ENCODE measurements around the gene MGARP. TPM values are rescaled to one million over a fixed set of nuclear protein-coding genes. Genes with fewer than 3 reads are reported as not detected.
"Not testable (repeated sequence)": the region's sequence is repeated elsewhere in the genome, so short reads cannot be mapped to it uniquely, and the experiment has no call there.

MGARP gene
- total RNA-seq (10 to 100 TPM; 11.4 to 26.1 (median 18.3) TPM), polyA plus RNA-seq (100 to 1,000 TPM in 1 of 2 donors, 10 to 100 TPM in 1; 22.9 to 108 TPM)
- long read RNA-seq, donor 1, transcript MGARP-201 (4 exons, 1,339 nt) = major isoform, 69 of 73 reads
- long read RNA-seq, donor 1, partial matches to known transcripts = 0 of 73 reads
- long read RNA-seq, donor 1, other reads (novel, unspliced or antisense) = 4 of 73 reads
- long read RNA-seq, donor 2, transcript MGARP-201 (4 exons, 1,339 nt) = major isoform, 37 of 37 reads
- long read RNA-seq, donor 2, partial matches to known transcripts = 0 of 37 reads
- long read RNA-seq, donor 2, other reads (novel, unspliced or antisense) = 0 of 37 reads
- long read RNA-seq, donor 3, transcript MGARP-201 (4 exons, 1,339 nt) = major isoform, 14 of 16 reads
- long read RNA-seq, donor 3, partial matches to known transcripts = 0 of 16 reads
- long read RNA-seq, donor 3, other reads (novel, unspliced or antisense) = 2 of 16 reads

DNA sequence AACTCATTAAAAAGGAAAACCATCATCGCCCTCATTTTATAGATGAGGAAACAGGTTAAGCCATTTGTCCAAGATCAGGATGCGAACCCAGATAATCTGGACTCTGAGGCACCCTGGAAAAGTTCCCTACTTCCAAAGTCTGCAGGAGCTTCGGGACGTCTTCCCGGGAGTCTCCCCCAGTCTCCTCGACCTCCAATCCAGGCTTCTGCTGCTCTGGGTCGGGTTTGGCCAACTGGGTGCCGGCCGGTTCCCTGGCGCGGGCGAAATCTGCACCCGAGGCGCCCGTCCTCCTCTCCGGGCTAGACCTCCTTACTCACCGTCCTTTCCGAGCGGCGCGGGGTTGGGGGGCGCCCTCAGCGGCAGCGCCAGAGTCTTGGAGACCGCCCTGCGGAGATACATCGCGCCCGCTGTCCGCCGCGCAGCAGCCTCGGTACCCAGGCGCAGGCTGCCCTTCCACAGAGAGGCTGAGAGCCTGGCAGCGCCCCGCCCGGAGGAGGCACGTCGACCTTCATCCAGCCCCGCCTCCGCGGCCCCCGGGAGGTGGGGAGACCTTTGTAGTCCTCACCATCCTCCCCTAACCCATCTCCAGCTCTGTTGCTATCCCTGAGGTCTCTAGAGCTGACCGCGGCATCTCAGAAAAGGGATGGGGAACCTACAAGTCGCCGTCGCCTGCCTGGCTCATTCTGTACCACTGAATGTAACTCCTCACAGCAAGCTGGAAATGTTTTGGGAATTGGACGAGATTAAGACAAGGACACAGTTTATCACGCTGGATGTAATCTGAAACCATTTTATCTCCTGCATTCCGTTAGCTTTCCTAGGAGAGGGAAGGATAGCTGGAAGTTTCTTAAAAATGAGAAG, at the start of gene MGARP:
TSS of gene MGARP (minus strand) at position 466 of the 861 bp plus-strand sequence. CDS start at position 399, 67 bp downstream.
- H3K36me3 ChIP-seq = no peaks in the 10 kb centered on the region
- peak; percentile 43 to 69 (median 59) for DNase-seq
- intact Hi-C loops (cut with DNase I) = loop anchor here in 1 of 4 donors (10.0 kb wide), 1 partner anchor 55 kb away; no protein-coding TSS in a partner anchor
- no peaks in the 10 kb centered on the region for H3K9me3 ChIP-seq
- TF ChIP-seq POLR2A (IDR thresholded peaks at IDR 0.05) = peak; percentile 24
- TF ChIP-seq, protein P1, sequence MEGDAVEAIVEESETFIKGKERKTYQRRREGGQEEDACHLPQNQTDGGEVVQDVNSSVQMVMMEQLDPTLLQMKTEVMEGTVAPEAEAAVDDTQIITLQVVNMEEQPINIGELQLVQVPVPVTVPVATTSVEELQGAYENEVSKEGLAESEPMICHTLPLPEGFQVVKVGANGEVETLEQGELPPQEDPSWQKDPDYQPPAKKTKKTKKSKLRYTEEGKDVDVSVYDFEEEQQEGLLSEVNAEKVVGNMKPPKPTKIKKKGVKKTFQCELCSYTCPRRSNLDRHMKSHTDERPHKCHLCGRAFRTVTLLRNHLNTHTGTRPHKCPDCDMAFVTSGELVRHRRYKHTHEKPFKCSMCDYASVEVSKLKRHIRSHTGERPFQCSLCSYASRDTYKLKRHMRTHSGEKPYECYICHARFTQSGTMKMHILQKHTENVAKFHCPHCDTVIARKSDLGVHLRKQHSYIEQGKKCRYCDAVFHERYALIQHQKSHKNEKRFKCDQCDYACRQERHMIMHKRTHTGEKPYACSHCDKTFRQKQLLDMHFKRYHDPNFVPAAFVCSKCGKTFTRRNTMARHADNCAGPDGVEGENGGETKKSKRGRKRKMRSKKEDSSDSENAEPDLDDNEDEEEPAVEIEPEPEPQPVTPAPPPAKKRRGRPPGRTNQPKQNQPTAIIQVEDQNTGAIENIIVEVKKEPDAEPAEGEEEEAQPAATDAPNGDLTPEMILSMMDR (IDR thresholded peaks at IDR 0.05) = no peak
- no peaks in the 10 kb centered on the region for H3K27me3 ChIP-seq
- peak within 1 kb of the TSS; percentile 58 for H3K4me3 ChIP-seq
- 1 to 2% (median 1%) methylated on average over 37 to 51 of the region's 51 CpGs for WGBS, 3 donors
- H3K27ac ChIP-seq = peak within 1 kb of the TSS; percentile 18 to 78
- H3K4me1 ChIP-seq (ENCODE audit: insufficient read depth) = peaks cover 5% of the 10 kb centered on the region

DNA sequence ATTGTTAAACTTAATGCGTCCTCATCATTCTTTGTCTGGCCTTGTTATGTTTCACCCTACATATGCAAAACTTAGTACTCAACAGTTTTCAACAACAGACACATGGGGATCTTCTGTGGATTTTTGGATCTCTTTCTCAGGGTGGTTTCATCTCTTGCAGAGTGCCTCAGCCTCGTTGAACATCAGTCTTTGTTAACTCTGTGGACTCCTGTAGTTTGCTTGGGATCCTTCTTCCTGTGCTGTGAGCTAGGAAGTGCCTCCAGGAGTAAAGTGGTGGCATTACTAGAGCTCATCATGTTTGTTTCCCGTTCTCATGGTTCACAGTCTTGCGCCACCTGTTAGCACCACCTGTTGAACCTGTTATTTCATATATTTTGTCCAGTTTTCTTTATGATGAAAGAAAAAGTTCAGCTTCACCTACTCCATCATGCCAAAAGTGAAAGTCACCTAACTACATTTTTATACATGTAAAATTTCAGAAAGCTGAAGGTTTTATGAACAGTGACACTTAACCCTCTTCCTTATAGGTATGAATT, 49.7 kb upstream of the MGARP start:
- Histone ChIP-seq H3K4me1 (ENCODE audit: insufficient read depth) (no peaks in the 10 kb centered on the region), H3K27me3 (no peaks in the 10 kb centered on the region), H3K4me3 (no peak overlapping the region), H3K36me3 (no peaks in the 10 kb centered on the region), H3K9me3 (no peaks in the 10 kb centered on the region), H3K27ac (no peak overlapping the region)
- intact Hi-C loops (cut with DNase I) = no loop called here
- no peak for DNase-seq
- TF ChIP-seq EP300 (IDR thresholded peaks at IDR 0.05) (no peak), POLR2A (IDR thresholded peaks at IDR 0.05) (no peak)
- TF ChIP-seq, protein P1 (IDR thresholded peaks at IDR 0.05) = no peak
- 82 to 88% (median 86%) methylated on average over 4 of the region's 4 CpGs for WGBS, 3 donors

DNA sequence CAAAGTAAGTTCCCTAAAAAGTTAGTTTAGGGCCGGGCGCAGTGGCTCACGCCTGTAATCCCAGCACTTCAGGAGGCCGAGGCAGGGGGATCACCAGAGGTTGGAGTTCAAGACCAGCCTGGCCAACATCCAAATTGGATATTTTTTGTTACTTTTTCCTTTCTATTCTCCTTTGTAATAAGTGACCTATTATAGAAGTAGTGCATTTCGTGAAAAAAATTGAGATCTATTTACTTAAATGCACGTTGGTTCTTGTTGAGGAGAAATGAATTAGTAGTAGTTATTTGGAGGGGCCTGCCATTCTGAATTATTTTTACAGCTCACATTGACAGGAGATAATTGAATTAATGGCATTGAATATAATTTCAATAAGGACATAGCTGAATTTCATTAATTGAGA, 44.6 kb upstream of the MGARP start:
- TF ChIP-seq, protein P1 (IDR thresholded peaks at IDR 0.05) = no peak
- TF ChIP-seq POLR2A (IDR thresholded peaks at IDR 0.05) = no peak
- TF ChIP-seq EP300 (IDR thresholded peaks at IDR 0.05) = no peak
- Histone ChIP-seq H3K4me3 (no peak overlapping the region), H3K9me3 (no peaks in the 10 kb centered on the region), H3K27ac (no peak overlapping the region), H3K4me1 (ENCODE audit: insufficient read depth) (peaks cover 3% of the 10 kb centered on the region), H3K27me3 (no peaks in the 10 kb centered on the region), H3K36me3 (no peaks in the 10 kb centered on the region)
- intact Hi-C loops (cut with DNase I) = no loop called here
- DNase-seq = no peak
- 86 to 90% (median 86%) methylated on average over 6 of the region's 6 CpGs for WGBS, 3 donors

DNA sequence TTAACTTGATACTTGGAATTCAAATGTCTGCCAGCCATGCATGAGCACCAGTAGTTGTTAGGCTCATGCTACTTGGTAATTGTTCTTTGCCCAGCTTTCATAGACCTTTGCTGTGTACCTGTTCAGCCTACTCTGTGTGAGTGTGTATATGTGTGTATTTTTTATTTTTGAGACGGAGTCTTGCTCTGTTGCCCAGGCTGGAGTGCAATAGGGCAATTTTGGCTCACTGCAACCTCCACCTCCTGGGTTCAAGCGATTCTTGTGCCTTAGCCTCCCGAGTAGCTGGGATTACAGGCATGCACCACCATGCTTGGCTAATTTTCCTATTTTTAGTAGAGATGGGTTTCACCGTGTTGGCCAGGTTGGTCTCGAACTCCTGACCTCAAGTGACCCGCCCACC, 42.5 kb upstream of the MGARP start:
- H3K4me1 ChIP-seq (ENCODE audit: insufficient read depth); intact Hi-C loops (cut with DNase I): not testable (repeated sequence)
- WGBS, 3 donors = 96 to 97% (median 97%) methylated on average over 6 of the region's 6 CpGs

DNA sequence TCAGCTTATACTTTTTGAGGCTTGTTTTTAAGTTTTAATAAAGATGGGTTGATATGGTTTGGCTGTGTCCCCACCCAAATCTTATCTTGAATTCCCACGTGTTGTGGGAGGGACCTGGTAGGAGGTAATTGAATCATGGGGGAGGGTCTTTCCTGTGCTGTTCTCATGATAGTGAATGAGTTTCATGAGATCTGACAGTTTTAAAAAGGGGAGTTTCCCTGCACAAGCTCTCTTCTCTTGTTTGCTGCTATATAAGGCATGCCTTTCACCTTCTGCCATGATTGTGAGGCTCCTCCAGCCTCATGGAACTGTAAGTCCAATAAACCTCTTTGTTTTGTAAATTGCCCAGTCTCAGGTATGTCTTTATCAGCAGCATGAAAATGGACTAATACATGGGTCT, 42.0 kb upstream of the MGARP start:
- 6 to 22% (median 12%) methylated on average over 1 of the region's 1 CpG for WGBS, 3 donors
- DNase-seq; H3K36me3 ChIP-seq; H3K27me3 ChIP-seq; intact Hi-C loops (cut with DNase I); H3K4me3 ChIP-seq; H3K27ac ChIP-seq; H3K9me3 ChIP-seq; H3K4me1 ChIP-seq (ENCODE audit: insufficient read depth): not testable (repeated sequence)

More for the DNA sequence above, 42.5 kb upstream of the MGARP start:
- H3K27ac ChIP-seq, DNase-seq, H3K36me3 ChIP-seq, H3K9me3 ChIP-seq, H3K4me3 ChIP-seq, H3K27me3 ChIP-seq: not testable (repeated sequence)

All from ovary (tissue), 10 donors.